HEK293 (cell line): ENCODE measurements around the gene SPRED3.

ENCODE experiments used
- GLI4 ChIP-seq: fragments of 450-650 bp; formaldehyde crosslinking; IDR thresholded peaks from 2 replicates; pipeline ENCODE4 v1.5.1; 2016; ENCODE audit warnings: missing biosample characterization, missing genetic modification characterization
- GLIS1 ChIP-seq: fragments of 450-650 bp; formaldehyde crosslinking; IDR thresholded peaks from 2 replicates; pipeline ENCODE4 v1.5.1; 2016; ENCODE audit warnings: missing biosample characterization, missing genetic modification characterization
- HOXA7 ChIP-seq: sonication (generic); formaldehyde crosslinking; IDR thresholded peaks from 2 replicates; pipeline ENCODE4 v1.8.1; 2022; ENCODE audit warnings: missing genetic modification reagents, borderline replicate concordance
- KLF1 ChIP-seq: fragments of 450-650 bp; formaldehyde crosslinking; IDR thresholded peaks from 2 replicates; pipeline ENCODE4 v1.5.1; 2016; ENCODE audit warnings: missing biosample characterization, missing genetic modification characterization
- KLF10 ChIP-seq: fragments of 450-650 bp; IDR thresholded peaks from 2 replicates; pipeline ENCODE4 v1.5.1; 2018; ENCODE audit warnings: missing biosample characterization, mild to moderate bottlenecking, missing genetic modification characterization
- KLF8 ChIP-seq: fragments of 450-650 bp; formaldehyde crosslinking; IDR thresholded peaks from 2 replicates; pipeline ENCODE4 v1.5.1; 2016; ENCODE audit warnings: missing biosample characterization, missing genetic modification characterization
- KLF9 ChIP-seq: fragments of 450-650 bp; formaldehyde crosslinking; IDR thresholded peaks from 2 replicates; pipeline ENCODE4 v1.5.1; 2016; ENCODE audit warnings: missing biosample characterization, missing genetic modification characterization, low read depth
- MEIS1 ChIP-seq: sonication (generic); formaldehyde crosslinking; IDR thresholded peaks from 2 replicates; pipeline ENCODE4 v1.8.1; 2022; ENCODE audit warnings: missing genetic modification reagents, mild to moderate bottlenecking, borderline replicate concordance
- OSR2 ChIP-seq: fragments of 450-650 bp; formaldehyde crosslinking; IDR thresholded peaks from 2 replicates; pipeline ENCODE4 v1.5.1; 2016; ENCODE audit warnings: missing biosample characterization, missing genetic modification characterization
- YY1 ChIP-seq: fragments of 450-650 bp; formaldehyde crosslinking; IDR thresholded peaks from 2 replicates; pipeline ENCODE4 v1.5.1; 2018; ENCODE audit warnings: missing biosample characterization, missing genetic modification characterization
- ZBTB20 ChIP-seq: fragments of 450-650 bp; formaldehyde crosslinking; IDR thresholded peaks from 2 replicates; pipeline ENCODE4 v1.5.1; 2016; ENCODE audit warnings: missing biosample characterization, missing genetic modification characterization
- ZBTB21 ChIP-seq: fragments of 450-650 bp; formaldehyde crosslinking; IDR thresholded peaks from 2 replicates; pipeline ENCODE4 v1.5.1; 2017; ENCODE audit warnings: missing biosample characterization, missing genetic modification characterization
- ZBTB8A ChIP-seq: fragments of 450-650 bp; formaldehyde crosslinking; IDR thresholded peaks from 2 replicates; pipeline ENCODE4 v1.5.1; 2016; ENCODE audit warnings: missing biosample characterization, missing genetic modification characterization
- ZIC2 ChIP-seq: fragments of 450-650 bp; formaldehyde crosslinking; IDR thresholded peaks from 2 replicates; pipeline ENCODE4 v1.5.1; 2016; ENCODE audit warnings: missing biosample characterization, missing genetic modification characterization
- ZNF112 ChIP-seq: fragments of 450-650 bp; formaldehyde crosslinking; IDR thresholded peaks from 2 replicates; pipeline ENCODE4 v1.5.0; 2017; ENCODE audit warnings: missing biosample characterization, missing genetic modification characterization
- ZNF138 ChIP-seq: fragments of 450-650 bp; formaldehyde crosslinking; IDR thresholded peaks from 2 replicates; pipeline ENCODE4 v1.5.1; 2016; ENCODE audit warnings: missing biosample characterization, missing genetic modification characterization, borderline replicate concordance
- ZNF155 ChIP-seq: fragments of 450-650 bp; formaldehyde crosslinking; IDR thresholded peaks from 2 replicates; pipeline ENCODE4 v1.5.1; 2016; ENCODE audit warnings: missing biosample characterization, missing genetic modification characterization
- ZNF157 ChIP-seq: fragments of 450-650 bp; formaldehyde crosslinking; IDR thresholded peaks from 2 replicates; pipeline ENCODE4 v1.5.1; 2016; ENCODE audit warnings: missing biosample characterization, missing genetic modification characterization
- ZNF184 ChIP-seq: fragments of 450-650 bp; IDR thresholded peaks from 2 replicates; pipeline ENCODE4 v1.5.1; 2018; ENCODE audit warnings: missing biosample characterization, mild to moderate bottlenecking, missing genetic modification characterization
- ZNF280D ChIP-seq: fragments of 450-650 bp; formaldehyde crosslinking; IDR thresholded peaks from 2 replicates; pipeline ENCODE4 v1.5.1; 2016; ENCODE audit warnings: missing biosample characterization, missing genetic modification characterization
- ZNF354C ChIP-seq: fragments of 450-650 bp; formaldehyde crosslinking; IDR thresholded peaks from 2 replicates; pipeline ENCODE4 v1.5.1; 2016; ENCODE audit warnings: missing biosample characterization, missing genetic modification characterization, low read depth, borderline replicate concordance
- ZNF558 ChIP-seq: fragments of 450-650 bp; formaldehyde crosslinking; IDR thresholded peaks from 2 replicates; pipeline ENCODE4 v1.5.1; 2016; ENCODE audit warnings: missing biosample characterization, missing genetic modification characterization
- ZNF561 ChIP-seq: fragments of 450-650 bp; IDR thresholded peaks from 2 replicates; pipeline ENCODE4 v1.5.1; 2018; ENCODE audit warnings: missing biosample characterization, missing genetic modification characterization, borderline replicate concordance
- ZNF600 ChIP-seq: fragments of 450-650 bp; formaldehyde crosslinking; IDR thresholded peaks from 2 replicates; pipeline ENCODE4 v1.5.1; 2016; ENCODE audit warnings: missing biosample characterization, missing genetic modification characterization
- ZNF621 ChIP-seq: fragments of 450-650 bp; formaldehyde crosslinking; IDR thresholded peaks from 2 replicates; pipeline ENCODE4 v1.5.1; 2017; ENCODE audit warnings: missing biosample characterization, missing genetic modification characterization
- ZNF624 ChIP-seq: fragments of 450-650 bp; formaldehyde crosslinking; IDR thresholded peaks from 2 replicates; pipeline ENCODE4 v1.5.1; 2017; ENCODE audit warnings: missing biosample characterization, missing genetic modification characterization
- ZNF654 ChIP-seq: fragments of 450-650 bp; formaldehyde crosslinking; IDR thresholded peaks from 2 replicates; pipeline ENCODE4 v1.5.1; 2016; ENCODE audit warnings: low read depth, missing biosample characterization, missing genetic modification characterization
- ZNF660 ChIP-seq: fragments of 450-650 bp; IDR thresholded peaks from 2 replicates; pipeline ENCODE4 v1.5.1; 2018; ENCODE audit warnings: missing biosample characterization, mild to moderate bottlenecking, missing genetic modification characterization
- ZNF664 ChIP-seq: fragments of 450-650 bp; formaldehyde crosslinking; IDR thresholded peaks from 2 replicates; pipeline ENCODE4 v1.5.1; 2016; ENCODE audit warnings: missing biosample characterization, missing genetic modification characterization
- ZNF677 ChIP-seq: fragments of 450-650 bp; IDR thresholded peaks from 2 replicates; pipeline ENCODE4 v1.5.0; 2018; ENCODE audit warnings: missing biosample characterization, mild to moderate bottlenecking, missing genetic modification characterization, moderate library complexity
- ZNF692 ChIP-seq: fragments of 450-650 bp; formaldehyde crosslinking; IDR thresholded peaks from 2 replicates; pipeline ENCODE4 v1.5.1; 2016; ENCODE audit warnings: missing biosample characterization, missing genetic modification characterization
- ZNF701 ChIP-seq: fragments of 450-650 bp; formaldehyde crosslinking; IDR thresholded peaks from 2 replicates; pipeline ENCODE4 v1.5.1; 2016; ENCODE audit warnings: missing biosample characterization, missing genetic modification characterization
- ZNF792 ChIP-seq: fragments of 450-650 bp; formaldehyde crosslinking; IDR thresholded peaks from 2 replicates; pipeline ENCODE4 v1.5.1; 2016; ENCODE audit warnings: missing biosample characterization, missing genetic modification characterization
- ZSCAN16 ChIP-seq: fragments of 450-650 bp; formaldehyde crosslinking; IDR thresholded peaks from 2 replicates; pipeline ENCODE4 v1.5.1; 2016; ENCODE audit warnings: missing biosample characterization, missing genetic modification characterization
- TF ChIP-seq, protein P1 (sequence below): fragments of 450-650 bp; formaldehyde crosslinking; IDR thresholded peaks from 2 replicates; pipeline ENCODE4 v1.5.1; 2017; ENCODE audit warnings: missing biosample characterization, missing genetic modification characterization
- TF ChIP-seq, protein P2 (sequence below): fragments of 450-650 bp; formaldehyde crosslinking; IDR thresholded peaks from 2 replicates; pipeline ENCODE4 v1.5.1; 2017; ENCODE audit warnings: missing biosample characterization, missing genetic modification characterization

Gene SPRED3

DNA sequence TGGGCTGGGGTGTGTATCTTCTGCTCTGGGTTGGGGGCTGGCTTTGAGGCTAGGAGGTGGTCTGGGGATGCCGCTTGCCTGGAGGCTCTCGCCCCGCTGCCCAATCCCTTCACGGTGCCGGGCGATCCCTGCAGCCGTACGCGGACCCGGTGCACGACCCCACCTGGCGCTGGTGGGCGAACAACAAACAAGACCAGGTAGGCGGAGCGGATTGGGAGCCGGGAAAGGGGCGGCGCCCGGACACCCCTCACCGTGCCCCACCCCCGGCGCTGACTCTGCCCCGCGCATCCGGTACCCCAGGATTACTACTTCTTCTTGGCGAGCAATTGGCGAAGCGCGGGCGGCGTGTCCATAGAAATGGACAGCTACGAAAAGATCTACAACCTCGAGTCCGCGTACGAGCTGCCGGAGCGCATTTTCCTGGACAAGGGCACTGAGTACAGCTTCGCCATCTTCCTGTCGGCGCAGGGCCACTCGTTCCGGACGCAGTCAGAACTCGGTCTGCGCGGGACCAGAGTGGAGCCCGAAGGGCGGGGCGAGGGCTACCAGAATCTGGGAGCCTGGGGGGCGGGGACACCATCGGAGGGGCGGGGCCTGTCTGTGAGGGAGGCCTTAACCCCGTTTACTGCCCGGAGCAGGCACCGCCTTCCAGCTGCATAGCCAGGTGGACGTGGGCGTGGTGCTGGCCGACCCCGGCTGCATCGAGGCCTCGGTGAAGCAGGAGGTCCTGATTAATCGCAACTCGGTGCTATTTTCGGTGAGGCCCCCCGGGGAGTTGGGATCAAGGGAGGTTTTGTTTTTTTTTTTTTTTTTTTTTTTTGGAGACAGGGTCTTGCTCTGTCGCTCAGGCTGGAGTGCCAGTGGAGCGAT lies 26.2 kb upstream of the SPRED3 start (continued):
- no peak for TF ChIP-seq ZNF677 (tag by site-specific recombination)
- TF ChIP-seq ZNF660 (tag by site-specific recombination), result peak; percentile 71; the same call in 1 of the 2 replicates
- TF ChIP-seq ZNF138 (tag by site-specific recombination), result no peak
- TF ChIP-seq ZNF184, result no peak
- peak; percentile 36; the same call in 1 of the 2 replicates for TF ChIP-seq ZBTB21 (tag by site-specific recombination)
- TF ChIP-seq YY1, result peak; percentile 56; the same call in 1 of the 2 replicates
- TF ChIP-seq ZNF692, result peak; percentile 65
- TF ChIP-seq ZNF558 (tag by site-specific recombination), result no peak
- TF ChIP-seq KLF9 (tag by site-specific recombination), result peak; percentile 99
- TF ChIP-seq ZNF112 (tag by site-specific recombination), result no peak
- TF ChIP-seq, protein P1, sequence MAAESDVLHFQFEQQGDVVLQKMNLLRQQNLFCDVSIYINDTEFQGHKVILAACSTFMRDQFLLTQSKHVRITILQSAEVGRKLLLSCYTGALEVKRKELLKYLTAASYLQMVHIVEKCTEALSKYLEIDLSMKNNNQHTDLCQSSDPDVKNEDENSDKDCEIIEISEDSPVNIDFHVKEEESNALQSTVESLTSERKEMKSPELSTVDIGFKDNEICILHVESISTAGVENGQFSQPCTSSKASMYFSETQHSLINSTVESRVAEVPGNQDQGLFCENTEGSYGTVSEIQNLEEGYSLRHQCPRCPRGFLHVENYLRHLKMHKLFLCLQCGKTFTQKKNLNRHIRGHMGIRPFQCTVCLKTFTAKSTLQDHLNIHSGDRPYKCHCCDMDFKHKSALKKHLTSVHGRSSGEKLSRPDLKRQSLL (tag by site-specific recombination), result no peak
- TF ChIP-seq KLF1 (tag by site-specific recombination), result peak; percentile 90
- TF ChIP-seq, protein P2, sequence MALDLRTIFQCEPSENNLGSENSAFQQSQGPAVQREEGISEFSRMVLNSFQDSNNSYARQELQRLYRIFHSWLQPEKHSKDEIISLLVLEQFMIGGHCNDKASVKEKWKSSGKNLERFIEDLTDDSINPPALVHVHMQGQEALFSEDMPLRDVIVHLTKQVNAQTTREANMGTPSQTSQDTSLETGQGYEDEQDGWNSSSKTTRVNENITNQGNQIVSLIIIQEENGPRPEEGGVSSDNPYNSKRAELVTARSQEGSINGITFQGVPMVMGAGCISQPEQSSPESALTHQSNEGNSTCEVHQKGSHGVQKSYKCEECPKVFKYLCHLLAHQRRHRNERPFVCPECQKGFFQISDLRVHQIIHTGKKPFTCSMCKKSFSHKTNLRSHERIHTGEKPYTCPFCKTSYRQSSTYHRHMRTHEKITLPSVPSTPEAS (tag by site-specific recombination), result no peak
- TF ChIP-seq ZNF280D, result peak; percentile 81; the same call in 1 of the 2 replicates
- TF ChIP-seq ZNF600 (tag by site-specific recombination), result peak; percentile 100
- no peak for TF ChIP-seq ZNF621 (tag by site-specific recombination)
- no peak for TF ChIP-seq HOXA7 (CRISPR knock-in tag)
- no peak for TF ChIP-seq MEIS1 (CRISPR knock-in tag)
- peak; percentile 87; the same call in 1 of the 2 replicates for TF ChIP-seq ZNF561 (tag by site-specific recombination)
- 0 out of 2 replicates have a peak, but pooled peaks have one; percentile 5 for TF ChIP-seq OSR2 (tag by site-specific recombination)
- peak; percentile 91 for TF ChIP-seq ZBTB8A (tag by site-specific recombination)
- TF ChIP-seq ZNF664, result no peak
- TF ChIP-seq ZIC2 (tag by site-specific recombination), result peak; percentile 56
- TF ChIP-seq ZNF654 (tag by site-specific recombination), result no peak
- 0 out of 2 replicates have a peak, but pooled peaks have one; percentile 14 for TF ChIP-seq ZNF624 (tag by site-specific recombination)
- TF ChIP-seq ZNF701 (tag by site-specific recombination), result no peak
- TF ChIP-seq ZNF354C, result no peak
- no peak for TF ChIP-seq ZSCAN16
- TF ChIP-seq ZBTB20, result peak; percentile 92
- TF ChIP-seq KLF8 (tag by site-specific recombination), result peak; percentile 80
- no peak for TF ChIP-seq GLI4 (tag by site-specific recombination)
- TF ChIP-seq ZNF792 (tag by site-specific recombination), result 0 out of 2 replicates have a peak, but pooled peaks have one; percentile 77
- no peak for TF ChIP-seq ZNF155 (tag by site-specific recombination)
- TF ChIP-seq GLIS1 (tag by site-specific recombination), result peak; percentile 93
- TF ChIP-seq ZNF157, result no peak
- peak; percentile 98 for TF ChIP-seq KLF10 (tag by site-specific recombination)
